H9 (cell line): ENCODE results near the gene PCBD2. TPM values are rescaled to one million over a fixed set of nuclear protein-coding genes. Genes with fewer than 3 reads are reported as not detected.

ENCODE experiments used
- DNase-seq: peaks from one replicate; pipeline ENCODE4 v3.0.0-alpha.2; 2017
- H2AFZ ChIP-seq: one replicate; pipeline ENCODE4 v1.6.1; 2013; ENCODE audit warnings: mild to moderate bottlenecking, low read length, control low read depth, moderate library complexity
- H2AK5ac ChIP-seq: 2 replicates; pipeline ENCODE4 v1.6.1; 2013; ENCODE audit warnings: low read length, control low read depth, mixed read lengths; ENCODE audit not compliant: insufficient read length
- H2BK120ac ChIP-seq: one replicate; pipeline ENCODE4 v1.6.1; 2013; ENCODE audit warnings: low read depth, mild to moderate bottlenecking, low read length, control low read depth, inconsistent platforms; ENCODE audit not compliant: poor library complexity, severe bottlenecking
- H2BK12ac ChIP-seq: 2 replicates; pipeline ENCODE4 v1.6.1; 2013; ENCODE audit warnings: low read length, control low read depth, mixed read lengths, low read depth; ENCODE audit not compliant: insufficient read length
- H2BK15ac ChIP-seq: 2 replicates; pipeline ENCODE4 v1.6.1; 2013; ENCODE audit warnings: low read depth, low read length, control low read depth
- H2BK20ac ChIP-seq: one replicate; pipeline ENCODE4 v1.6.1; 2013; ENCODE audit warnings: low read depth, mild to moderate bottlenecking, low read length, control low read depth, inconsistent platforms; ENCODE audit not compliant: poor library complexity, severe bottlenecking
- H2BK5ac ChIP-seq: 2 replicates; pipeline ENCODE4 v1.6.1; 2013; ENCODE audit warnings: low read length, control low read depth, mixed read lengths; ENCODE audit not compliant: insufficient read length
- H3K14ac ChIP-seq: 2 replicates; pipeline ENCODE4 v1.6.1; 2013; ENCODE audit warnings: low read length, control low read depth; ENCODE audit not compliant: insufficient read depth
- H3K18ac ChIP-seq: 2 replicates; pipeline ENCODE4 v1.6.1; 2013; ENCODE audit warnings: low read depth, mild to moderate bottlenecking, mixed read lengths, low read length, control low read depth; ENCODE audit not compliant: insufficient read length
- H3K23ac ChIP-seq: 2 replicates; pipeline ENCODE4 v1.6.1; 2013; ENCODE audit warnings: low read length, control low read depth, mixed read lengths, low read depth; ENCODE audit not compliant: insufficient read length
- H3K23me2 ChIP-seq: 2 replicates; pipeline ENCODE4 v1.6.1; 2013; ENCODE audit warnings: low read depth, mild to moderate bottlenecking, mixed read lengths, low read length, control low read depth; ENCODE audit not compliant: insufficient read length, poor library complexity, severe bottlenecking
- H3K27ac ChIP-seq: 2 replicates; pipeline ENCODE4 v1.5.1; 2013; ENCODE audit warnings: low read length, control low read depth, mixed read lengths, low read depth; ENCODE audit not compliant: insufficient read length
- H3K27me3 ChIP-seq: 2 replicates; pipeline ENCODE4 v1.6.1; 2013; ENCODE audit warnings: low read length, control low read depth, inconsistent platforms; ENCODE audit not compliant: insufficient read depth
- H3K4ac ChIP-seq: 2 replicates; pipeline ENCODE4 v1.6.1; 2013; ENCODE audit warnings: low read depth, mild to moderate bottlenecking, control low read depth, inconsistent platforms, low read length, moderate library complexity
- H3K4me1 ChIP-seq: 2 replicates; pipeline ENCODE4 v1.6.1; 2013; ENCODE audit warnings: low read length, control low read depth, inconsistent platforms; ENCODE audit not compliant: insufficient read depth
- H3K4me2 ChIP-seq: 2 replicates; pipeline ENCODE4 v1.6.1; 2013; ENCODE audit warnings: low read length, control low read depth, mixed read lengths; ENCODE audit not compliant: insufficient read length, insufficient read depth
- H3K56ac ChIP-seq: 2 replicates; pipeline ENCODE4 v1.6.1; 2013; ENCODE audit warnings: low read depth, mild to moderate bottlenecking, mixed read lengths, low read length, control low read depth; ENCODE audit not compliant: insufficient read length
- H3K79me1 ChIP-seq: 2 replicates; pipeline ENCODE4 v1.6.1; 2013; ENCODE audit warnings: low read depth, mild to moderate bottlenecking, moderate library complexity, low read length, control low read depth, inconsistent platforms; ENCODE audit not compliant: insufficient read depth, poor library complexity, severe bottlenecking
- H3K79me2 ChIP-seq: 2 replicates; pipeline ENCODE4 v1.6.1; 2013; ENCODE audit warnings: low read length, control low read depth, inconsistent platforms; ENCODE audit not compliant: insufficient read depth
- H3K9ac ChIP-seq: 2 replicates; pipeline ENCODE4 v1.6.1; 2013; ENCODE audit warnings: low read length, control low read depth, mixed read lengths; ENCODE audit not compliant: insufficient read length; ENCODE audit errors: extremely low read depth
- H3K9me3 ChIP-seq: one replicate; pipeline ENCODE4 v1.6.1; 2013; ENCODE audit warnings: low read depth, low read length, inconsistent platforms; ENCODE audit not compliant: control insufficient read depth
- H3T11ph ChIP-seq: one replicate; pipeline ENCODE4 v1.6.1; 2013; ENCODE audit warnings: mild to moderate bottlenecking, low read length, control low read depth, inconsistent platforms
- H4K20me1 ChIP-seq: one replicate; pipeline ENCODE4 v1.6.1; 2013; ENCODE audit not compliant: control insufficient read depth, insufficient read length, insufficient read depth
- H4K5ac ChIP-seq: 2 replicates; pipeline ENCODE4 v1.6.1; 2013; ENCODE audit warnings: low read depth, mild to moderate bottlenecking, mixed read lengths, low read length, control low read depth; ENCODE audit not compliant: insufficient read length
- H4K8ac ChIP-seq: replicated peaks from 2 replicates; pipeline ENCODE4 v1.6.1; 2013; ENCODE audit warnings: low read length, control low read depth, mixed read lengths, low read depth; ENCODE audit not compliant: insufficient read length
- H4K91ac ChIP-seq: 2 replicates; pipeline ENCODE4 v1.6.1; 2013; ENCODE audit warnings: low read depth, mild to moderate bottlenecking, moderate library complexity, mixed read lengths, low read length, control low read depth; ENCODE audit not compliant: insufficient read length
- H3K27ac Mint-ChIP-seq, 3 experiments: 2 replicates in 2 of 3; 3 replicates in 1 of 3; pipeline ENCODE4 v1.8.0; 2020 to 2021; ENCODE audit warnings: mixed read lengths in 3 of 3, mild to moderate bottlenecking in 1 of 3, moderate library complexity in 1 of 3
- H3K27me3 Mint-ChIP-seq: 2 replicates; pipeline ENCODE4 v1.8.0; 2021; ENCODE audit warnings: low read depth, mild to moderate bottlenecking, moderate library complexity, mixed read lengths
- H3K36me3 Mint-ChIP-seq, 3 experiments: 2 replicates in 2 of 3; 3 replicates in 1 of 3; pipeline ENCODE4 v1.8.0; 2020 to 2021; ENCODE audit warnings: low read depth in 3 of 3, mixed read lengths in 3 of 3; ENCODE audit not compliant: insufficient read depth in 1 of 3
- H3K4me1 Mint-ChIP-seq, 2 experiments: 2 replicates each; pipeline ENCODE4 v1.8.0; 2020; ENCODE audit warnings: mixed read lengths in 2 of 2
- H3K4me3 Mint-ChIP-seq, 2 experiments: 2 replicates in 1 of 2; 3 replicates in 1 of 2; pipeline ENCODE4 v1.8.0; 2020 to 2021; ENCODE audit warnings: mild to moderate bottlenecking in 2 of 2, mixed read lengths in 2 of 2, moderate library complexity in 1 of 2
- H3K9me3 Mint-ChIP-seq, 2 experiments: 2 replicates in 1 of 2; 3 replicates in 1 of 2; pipeline ENCODE4 v1.8.0; 2020; ENCODE audit warnings: mild to moderate bottlenecking in 2 of 2, mixed read lengths in 2 of 2, moderate library complexity in 1 of 2
- WGBS: extraction: QIAGEN DNeasy Blood & Tissue Kit; methylation state at CpG from one replicate; pipeline ENCODE4 v1.1.7; 2013; ENCODE audit warnings: missing lambda C conversion rate, low lambda C conversion rate, mixed read lengths; ENCODE audit not compliant: insufficient read length; ENCODE audit errors: extremely low coverage; 5-methylcytosine and 5-hydroxymethylcytosine counted together
- total RNA-seq: library from RNA; stranded (reverse); gene quantifications from 2 replicates; pipeline ENCODE4 v1.2.1, GENCODE V29; 2021
- TF ChIP-seq, protein P1 (sequence below): fragments of 200-600 bp; sonication (generic); conservative IDR thresholded peaks from 3 replicates; pipeline ENCODE4 v1.8.0; 2021; ENCODE audit warnings: antibody characterized with exemption, mild to moderate bottlenecking

Gene PCBD2
- total RNA-seq, 1 experiment from 2014 or later, result 11.9 TPM

DNA sequence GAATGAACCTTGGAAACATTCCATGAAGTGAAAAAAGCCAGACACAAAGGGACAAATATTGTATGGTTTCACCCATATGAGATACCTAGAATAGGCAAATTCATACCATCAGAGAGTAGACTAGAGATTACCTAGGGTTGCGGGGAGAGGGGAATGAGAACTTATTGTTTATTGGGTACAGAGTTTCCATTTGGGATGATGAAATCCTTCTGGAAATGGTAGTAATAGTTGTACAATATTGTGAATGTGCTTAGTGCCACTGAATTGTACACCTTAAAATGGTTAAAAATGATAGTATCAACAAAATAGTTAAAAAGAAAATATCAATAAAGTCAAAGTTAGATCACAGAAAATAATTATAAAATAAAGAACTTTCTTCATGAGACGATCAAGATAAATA lies 88.2 kb downstream of the PCBD2 start:
- Mint-ChIP-seq H3K4me3 (no peak overlapping the region), H3K36me3 (peaks cover 0 to 8% (median 2%) of the 10 kb centered on the region in 3 experiments; a peak in 1 of 7 replicates), H3K4me1 (peaks cover 20 to 23% of the 10 kb centered on the region in 2 experiments), H3K27ac (no peak overlapping the region), H3K9me3 (peaks cover 6 to 10% of the 10 kb centered on the region in 2 experiments; a peak in 4 of 5 replicates), H3K27me3 (peaks cover 17% of the 10 kb centered on the region)
- Histone ChIP-seq H3K79me1 (no peaks in the 10 kb centered on the region), H4K8ac (no peak overlapping the region), H2AFZ (no peak overlapping the region), H2AK5ac (no peak overlapping the region), H3K27ac (no peak overlapping the region), H4K5ac (no peak overlapping the region), H3K4me2 (no peak overlapping the region), H3K23me2 (no peaks in the 10 kb centered on the region), H4K91ac (no peak overlapping the region), H3K9ac (no peak overlapping the region), H3K79me2 (no peaks in the 10 kb centered on the region), H2BK12ac (no peak overlapping the region), H3K14ac (no peak overlapping the region), H2BK120ac (no peak overlapping the region), H2BK15ac (no peak overlapping the region), H3T11ph (no peak overlapping the region), H3K9me3 (no peaks in the 10 kb centered on the region), H3K4me1 (peaks cover 6% of the 10 kb centered on the region), H3K4ac (no peak overlapping the region), H3K18ac (no peak overlapping the region), H3K23ac (no peak overlapping the region), H4K20me1 (no peaks in the 10 kb centered on the region), H3K56ac (no peak overlapping the region), H2BK20ac (no peak overlapping the region), H2BK5ac (no peak overlapping the region), H3K27me3 (no peaks in the 10 kb centered on the region)
- TF ChIP-seq, protein P1, sequence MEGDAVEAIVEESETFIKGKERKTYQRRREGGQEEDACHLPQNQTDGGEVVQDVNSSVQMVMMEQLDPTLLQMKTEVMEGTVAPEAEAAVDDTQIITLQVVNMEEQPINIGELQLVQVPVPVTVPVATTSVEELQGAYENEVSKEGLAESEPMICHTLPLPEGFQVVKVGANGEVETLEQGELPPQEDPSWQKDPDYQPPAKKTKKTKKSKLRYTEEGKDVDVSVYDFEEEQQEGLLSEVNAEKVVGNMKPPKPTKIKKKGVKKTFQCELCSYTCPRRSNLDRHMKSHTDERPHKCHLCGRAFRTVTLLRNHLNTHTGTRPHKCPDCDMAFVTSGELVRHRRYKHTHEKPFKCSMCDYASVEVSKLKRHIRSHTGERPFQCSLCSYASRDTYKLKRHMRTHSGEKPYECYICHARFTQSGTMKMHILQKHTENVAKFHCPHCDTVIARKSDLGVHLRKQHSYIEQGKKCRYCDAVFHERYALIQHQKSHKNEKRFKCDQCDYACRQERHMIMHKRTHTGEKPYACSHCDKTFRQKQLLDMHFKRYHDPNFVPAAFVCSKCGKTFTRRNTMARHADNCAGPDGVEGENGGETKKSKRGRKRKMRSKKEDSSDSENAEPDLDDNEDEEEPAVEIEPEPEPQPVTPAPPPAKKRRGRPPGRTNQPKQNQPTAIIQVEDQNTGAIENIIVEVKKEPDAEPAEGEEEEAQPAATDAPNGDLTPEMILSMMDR, result no peak
- WGBS, result no CpG with 5 or more reads among the region's 2 CpGs
- DNase-seq, result no peak
